Fibroblast of lung (primary cell): ENCODE results near the gene EFR3B.

ENCODE experiments used
- CTCF ChIP-seq, 2 donors: IDR thresholded peaks in 1 of 2; conservative IDR thresholded peaks in 1 of 2; 1 replicate in 1 of 2; 2 replicates in 1 of 2; pipeline ENCODE4 v1.5.1; 2011 to 2012; ENCODE audit warnings: low read length in 2 of 2, control low read depth in 1 of 2, inconsistent platforms in 1 of 2, low read depth in 1 of 2, mild to moderate bottlenecking in 1 of 2
- EZH2 ChIP-seq: IDR thresholded peaks from 2 replicates; pipeline ENCODE4 v1.5.1; 2012; ENCODE audit warnings: low read length, control low read depth, mild to moderate bottlenecking; ENCODE audit errors: missing control alignments

GRCh38 chr2:25043241-25043867 lies 1.5 kb downstream of the EFR3B start:
- TF ChIP-seq CTCF (conservative IDR thresholded peaks at IDR 0.05 in 1 of 2, IDR thresholded peaks at IDR 0.05 in 1 of 2; ENCODE audit: low read depth in 1 of 2, low read length in 2 of 2) (no peak), EZH2 (no peak)
